Measurements from ENCODE around the gene SETBP1.

Gene SETBP1

DNA sequence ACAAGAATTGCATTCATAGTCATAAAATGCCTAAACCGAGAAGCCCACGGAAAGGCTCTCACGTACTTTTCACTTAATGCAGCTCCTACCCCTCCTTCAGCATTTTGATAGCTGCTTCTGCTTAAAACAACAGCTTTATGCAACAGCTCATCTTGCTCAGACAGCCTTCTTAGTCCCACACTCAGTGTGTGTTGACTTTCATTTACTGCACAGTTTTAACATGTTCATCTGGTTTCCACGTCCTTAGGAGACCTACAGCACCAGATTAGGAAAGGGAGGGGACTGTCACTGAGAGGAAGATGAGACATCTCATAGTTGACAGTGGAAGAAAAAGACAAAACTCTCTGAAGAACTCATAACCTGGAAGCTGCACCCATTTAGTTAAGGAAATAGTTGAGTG lies 435.4 kb downstream of the SETBP1 start:
- H3K9ac ChIP-seq (ENCODE audit: insufficient read length, low read depth) = no peak overlapping the region
- no peak for DNase-seq (ENCODE audit: low read depth, low spot score)
- H3K9me3 ChIP-seq (ENCODE audit: insufficient read depth, low read length) = no peaks in the 10 kb centered on the region
- H3K4me1 ChIP-seq (ENCODE audit: insufficient read depth, insufficient read length) = no peaks in the 10 kb centered on the region
- H3K27me3 ChIP-seq (ENCODE audit: insufficient read depth, insufficient read length) = peaks cover 3% of the 10 kb centered on the region
- no peak overlapping the region for H3K4me3 ChIP-seq (ENCODE audit: insufficient read length, low read depth)
- no peak for TF ChIP-seq ZNF274 (IDR thresholded peaks at IDR 0.05; ENCODE audit: low read depth, low read length)
- no peak for TF ChIP-seq YY1 (IDR thresholded peaks at IDR 0.05; ENCODE audit: insufficient read depth, insufficient read length)
- no peak for TF ChIP-seq SUZ12 (IDR thresholded peaks at IDR 0.05; ENCODE audit: extremely low read depth, insufficient read depth, insufficient read length)
- H3K36me3 ChIP-seq (ENCODE audit: insufficient read depth, insufficient read length, low read length) = no peaks in the 10 kb centered on the region
